ENCODE results near the gene SIMC1.
"Not testable (repeated sequence)": the region's sequence is repeated elsewhere in the genome, so short reads cannot be mapped to it uniquely, and the experiment has no call there.

The SIMC1 gene

DNA sequence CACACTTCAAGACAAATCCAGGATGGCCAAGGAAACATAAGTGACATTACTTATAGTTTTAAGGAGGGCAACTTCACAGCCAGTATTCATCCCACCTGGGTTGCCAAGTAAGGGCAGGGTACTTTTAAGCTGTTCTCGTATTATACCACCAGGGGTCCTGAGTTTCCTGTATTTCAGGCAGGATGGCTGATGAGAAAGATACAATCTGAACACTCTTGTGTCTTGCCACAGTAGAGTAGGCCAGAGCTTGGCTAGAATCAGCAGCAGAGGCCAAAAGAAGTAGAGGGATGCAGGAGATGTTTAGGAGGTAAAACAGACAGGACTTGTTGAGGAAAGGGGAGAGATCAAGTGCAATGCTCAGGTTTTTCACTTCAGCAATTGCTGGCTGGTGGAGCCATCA is 3.1 kb upstream of the SIMC1 start:
- H3K4me3 ChIP-seq (ENCODE audit: low read depth, low read length); in situ Hi-C loops (cut with HindIII; ENCODE audit: low sequenced_read_pairs): not testable (repeated sequence)
- DNase-seq (ENCODE audit: low read depth, low spot score) = peak; percentile 32
- TF ChIP-seq, protein P1, sequence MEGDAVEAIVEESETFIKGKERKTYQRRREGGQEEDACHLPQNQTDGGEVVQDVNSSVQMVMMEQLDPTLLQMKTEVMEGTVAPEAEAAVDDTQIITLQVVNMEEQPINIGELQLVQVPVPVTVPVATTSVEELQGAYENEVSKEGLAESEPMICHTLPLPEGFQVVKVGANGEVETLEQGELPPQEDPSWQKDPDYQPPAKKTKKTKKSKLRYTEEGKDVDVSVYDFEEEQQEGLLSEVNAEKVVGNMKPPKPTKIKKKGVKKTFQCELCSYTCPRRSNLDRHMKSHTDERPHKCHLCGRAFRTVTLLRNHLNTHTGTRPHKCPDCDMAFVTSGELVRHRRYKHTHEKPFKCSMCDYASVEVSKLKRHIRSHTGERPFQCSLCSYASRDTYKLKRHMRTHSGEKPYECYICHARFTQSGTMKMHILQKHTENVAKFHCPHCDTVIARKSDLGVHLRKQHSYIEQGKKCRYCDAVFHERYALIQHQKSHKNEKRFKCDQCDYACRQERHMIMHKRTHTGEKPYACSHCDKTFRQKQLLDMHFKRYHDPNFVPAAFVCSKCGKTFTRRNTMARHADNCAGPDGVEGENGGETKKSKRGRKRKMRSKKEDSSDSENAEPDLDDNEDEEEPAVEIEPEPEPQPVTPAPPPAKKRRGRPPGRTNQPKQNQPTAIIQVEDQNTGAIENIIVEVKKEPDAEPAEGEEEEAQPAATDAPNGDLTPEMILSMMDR (IDR thresholded peaks at IDR 0.05; ENCODE audit: low read depth, low read length) = peak; percentile 28

DNA sequence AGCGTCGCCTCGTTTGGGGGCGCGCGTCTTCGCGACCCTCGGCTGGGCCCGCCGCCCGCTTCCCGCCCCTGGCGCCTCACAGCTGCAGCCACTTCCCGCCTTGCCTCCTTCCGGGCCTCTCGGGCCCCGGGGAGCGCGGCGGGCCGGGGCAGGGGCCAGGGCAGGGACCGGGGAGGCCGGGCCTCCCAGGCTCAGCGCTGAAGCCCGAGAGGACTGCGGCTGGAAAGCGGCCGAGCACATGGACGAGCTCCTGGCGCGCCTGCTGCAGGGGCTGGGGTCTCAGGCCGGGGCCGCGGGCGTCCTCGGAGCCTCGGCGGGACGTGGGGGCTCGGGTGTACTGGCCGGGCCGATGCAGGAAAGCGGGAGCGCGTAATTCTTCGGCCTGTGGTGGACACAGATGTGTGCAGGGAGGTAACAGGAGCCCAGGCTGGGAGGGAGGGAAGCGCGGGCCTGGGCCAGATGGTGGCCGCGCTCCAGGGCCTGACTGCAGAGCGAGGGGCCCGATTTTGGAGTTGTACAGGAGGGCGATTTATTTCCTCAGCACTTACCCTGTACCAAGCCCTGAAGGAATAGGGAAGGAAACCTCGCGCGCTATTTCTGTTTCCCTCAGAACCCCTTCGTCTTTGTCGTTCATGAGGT is 540 bp downstream of the SIMC1 start:
- DNase-seq (ENCODE audit: low read depth, low spot score); in situ Hi-C loops (cut with HindIII; ENCODE audit: low sequenced_read_pairs): not testable (repeated sequence)
- peak overlapping the region; percentile 33 for H3K4me3 ChIP-seq (ENCODE audit: low read depth, low read length)

DNA sequence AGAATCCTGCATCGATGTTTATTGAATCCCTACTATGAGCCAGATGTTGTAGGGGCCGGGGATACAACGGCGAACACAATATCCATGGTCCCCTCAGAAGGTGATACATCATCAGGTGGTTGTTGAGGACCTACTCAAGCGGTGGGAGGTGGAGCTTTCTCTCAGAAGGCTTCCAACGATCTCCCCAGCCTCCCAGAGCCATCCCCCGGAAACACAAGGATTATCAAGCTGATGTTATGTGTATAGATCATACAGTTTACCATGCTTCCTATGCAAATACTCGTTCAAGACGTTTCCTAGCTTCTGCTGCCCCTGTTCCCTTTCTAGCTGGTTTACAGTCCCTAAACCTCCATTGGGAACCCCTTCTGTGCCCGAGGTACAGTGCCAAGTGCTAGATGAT is 1.1 kb downstream of the SIMC1 start:
- H3K4me3 ChIP-seq (ENCODE audit: low read depth, low read length); DNase-seq (ENCODE audit: low read depth, low spot score); in situ Hi-C loops (cut with HindIII; ENCODE audit: low sequenced_read_pairs): not testable (repeated sequence)

DNA sequence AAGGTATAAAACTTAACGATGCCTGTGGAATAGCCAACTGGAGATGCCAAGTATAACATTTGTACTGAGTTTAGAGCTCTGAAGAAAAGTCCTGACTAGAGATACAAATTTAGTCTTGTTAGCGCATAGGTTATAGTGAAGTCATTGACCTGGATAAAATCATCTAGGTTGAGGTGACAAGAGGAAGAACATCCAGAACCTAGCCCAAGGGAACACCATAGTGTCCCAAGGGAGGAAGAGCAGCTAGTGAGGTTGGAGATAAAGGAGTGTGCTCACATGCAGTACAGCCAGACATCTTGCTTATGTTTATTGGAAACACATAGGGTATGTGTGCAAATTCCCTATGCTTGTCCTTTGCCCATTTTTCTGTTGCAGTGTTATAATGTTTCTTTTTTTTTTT is 6.1 kb downstream of the SIMC1 start:
- H3K4me3 ChIP-seq (ENCODE audit: low read depth, low read length); DNase-seq (ENCODE audit: low read depth, low spot score); in situ Hi-C loops (cut with HindIII; ENCODE audit: low sequenced_read_pairs): not testable (repeated sequence)

DNA sequence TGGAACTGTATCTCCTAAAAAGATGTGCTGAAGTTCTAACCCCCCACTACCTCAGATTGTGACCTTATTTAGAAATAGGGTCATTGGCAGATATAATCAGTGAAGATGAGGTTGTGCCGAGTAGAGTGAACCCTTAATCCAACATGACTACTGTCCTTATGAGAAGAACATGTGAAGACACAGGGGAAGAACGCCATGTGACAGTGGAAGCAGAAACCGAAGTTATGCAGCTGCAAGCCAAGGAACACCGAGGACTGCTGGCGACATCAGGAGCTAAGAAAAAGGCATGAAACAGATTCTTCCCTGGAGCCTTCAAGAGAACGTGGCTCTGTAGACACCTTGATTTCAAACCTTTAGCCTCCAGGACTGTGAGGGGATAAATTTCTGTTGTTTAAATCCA is 6.8 kb downstream of the SIMC1 start:
- H3K4me3 ChIP-seq (ENCODE audit: low read depth, low read length); in situ Hi-C loops (cut with HindIII; ENCODE audit: low sequenced_read_pairs); DNase-seq (ENCODE audit: low read depth, low spot score): not testable (repeated sequence)

DNA sequence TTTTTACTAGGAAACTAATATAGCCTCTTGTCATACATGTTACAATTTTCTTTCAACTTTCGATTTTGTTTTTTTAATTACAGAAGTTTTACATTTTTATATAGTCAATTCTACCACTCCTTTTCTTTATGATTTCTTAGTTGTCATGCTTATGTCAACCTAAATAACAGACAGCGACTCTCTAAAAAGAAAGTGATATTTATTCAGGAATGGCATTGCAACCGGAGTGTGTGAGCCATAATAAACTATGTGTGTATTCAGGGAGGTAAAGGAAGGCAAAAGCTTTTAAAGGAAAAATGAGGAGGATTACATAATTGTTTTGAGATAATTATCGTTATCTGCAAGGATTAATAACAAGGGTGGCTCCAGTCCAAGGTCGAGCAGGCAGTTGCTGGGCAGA is 7.3 kb downstream of the SIMC1 start:
- DNase-seq (ENCODE audit: low read depth, low spot score); in situ Hi-C loops (cut with HindIII; ENCODE audit: low sequenced_read_pairs); H3K4me3 ChIP-seq (ENCODE audit: low read depth, low read length): not testable (repeated sequence)

DNA sequence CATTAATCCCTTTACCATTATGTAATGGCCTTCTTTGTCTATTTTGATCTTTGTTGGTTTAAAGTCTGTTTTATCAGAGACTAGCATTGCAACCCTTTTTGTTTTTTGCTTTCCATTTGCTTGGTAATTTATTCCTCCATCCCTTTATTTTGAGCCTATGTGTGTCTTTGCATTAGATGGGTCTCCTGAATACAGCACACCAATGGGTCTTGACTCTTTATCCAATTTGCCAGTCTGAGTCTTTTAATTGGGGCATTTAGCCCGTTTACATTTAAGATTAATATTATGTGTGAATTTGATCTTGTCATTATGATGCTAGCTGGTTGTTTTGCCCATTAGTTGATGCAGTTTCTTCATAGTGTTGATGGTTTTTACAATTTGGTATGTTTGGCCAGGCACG is 12.5 kb downstream of the SIMC1 start:
- in situ Hi-C loops (cut with HindIII; ENCODE audit: low sequenced_read_pairs); DNase-seq (ENCODE audit: low read depth, low spot score); H3K4me3 ChIP-seq (ENCODE audit: low read depth, low read length): not testable (repeated sequence)

DNA sequence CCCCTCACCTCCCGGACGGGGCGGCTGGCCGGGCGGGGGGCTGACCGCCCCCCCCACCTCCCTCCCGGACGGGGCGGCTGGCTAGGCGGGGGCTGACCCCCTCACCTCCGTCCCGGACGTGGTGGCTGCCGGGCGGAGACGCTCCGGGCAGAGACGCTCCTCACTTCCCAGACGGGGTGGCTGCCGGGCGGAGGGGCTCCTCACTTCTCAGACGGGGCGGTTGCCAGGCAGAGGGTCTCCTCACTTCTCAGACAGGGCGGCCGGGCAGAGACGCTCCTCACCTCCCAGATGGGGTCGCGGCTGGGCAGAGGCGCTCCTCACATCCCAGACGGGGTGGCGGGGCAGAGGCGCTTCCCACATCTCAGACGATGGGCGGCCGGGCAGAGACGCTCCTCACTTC is 13.9 kb downstream of the SIMC1 start:
- DNase-seq (ENCODE audit: low read depth, low spot score); H3K4me3 ChIP-seq (ENCODE audit: low read depth, low read length); in situ Hi-C loops (cut with HindIII; ENCODE audit: low sequenced_read_pairs): not testable (repeated sequence)

DNA sequence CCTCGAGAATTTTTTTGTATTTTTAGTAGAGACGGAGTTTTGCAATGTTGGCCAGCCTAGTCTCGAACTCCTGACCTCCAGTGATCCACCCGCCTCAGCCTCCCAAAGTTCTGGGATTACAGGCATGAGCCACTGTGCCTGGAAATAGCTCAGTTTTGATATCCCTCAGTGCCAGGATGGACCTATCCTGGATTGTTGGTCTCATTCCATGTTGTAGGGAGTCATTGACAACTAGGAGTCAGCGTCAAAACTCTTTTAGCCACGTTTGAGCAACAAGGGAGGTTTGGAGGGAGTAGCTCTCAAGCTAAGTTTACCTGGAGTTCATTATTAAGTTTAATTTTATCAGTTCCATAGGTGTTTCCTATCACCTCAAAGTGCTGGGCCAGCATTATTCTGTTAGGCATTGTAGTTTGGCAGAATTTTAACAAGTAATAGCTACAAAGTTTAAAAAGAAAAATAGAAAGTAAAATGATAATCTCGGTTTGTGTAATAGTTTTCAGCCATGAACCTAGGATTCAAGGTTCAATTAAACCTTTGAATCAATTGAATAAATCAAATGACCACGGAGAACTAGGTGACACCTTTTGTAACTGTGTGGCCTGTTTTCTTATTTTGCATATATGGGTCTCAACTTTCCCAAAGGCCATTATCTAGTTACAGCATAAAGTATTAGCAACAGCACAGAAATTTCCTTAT is 15.3 kb downstream of the SIMC1 start:
- DNase-seq (ENCODE audit: low read depth, low spot score); in situ Hi-C loops (cut with HindIII; ENCODE audit: low sequenced_read_pairs); H3K4me3 ChIP-seq (ENCODE audit: low read depth, low read length): not testable (repeated sequence)

DNA sequence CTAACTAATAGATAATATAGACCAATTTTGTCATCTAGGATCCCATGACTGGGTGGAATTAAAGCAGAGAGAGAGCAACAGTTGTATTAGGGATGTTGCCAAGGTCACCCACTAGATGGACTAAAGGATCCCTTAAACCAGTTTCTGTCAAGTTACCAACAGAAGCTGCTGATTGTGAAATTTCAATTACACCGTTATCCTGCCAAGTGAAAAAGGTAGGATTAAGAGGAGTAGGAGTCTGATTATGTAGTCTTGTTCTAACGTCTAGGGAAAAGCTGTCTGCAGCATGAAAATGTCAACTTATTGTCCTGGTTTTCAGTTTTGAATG is 15.8 kb downstream of the SIMC1 start:
- in situ Hi-C loops (cut with HindIII; ENCODE audit: low sequenced_read_pairs); H3K4me3 ChIP-seq (ENCODE audit: low read depth, low read length); DNase-seq (ENCODE audit: low read depth, low spot score): not testable (repeated sequence)

DNA sequence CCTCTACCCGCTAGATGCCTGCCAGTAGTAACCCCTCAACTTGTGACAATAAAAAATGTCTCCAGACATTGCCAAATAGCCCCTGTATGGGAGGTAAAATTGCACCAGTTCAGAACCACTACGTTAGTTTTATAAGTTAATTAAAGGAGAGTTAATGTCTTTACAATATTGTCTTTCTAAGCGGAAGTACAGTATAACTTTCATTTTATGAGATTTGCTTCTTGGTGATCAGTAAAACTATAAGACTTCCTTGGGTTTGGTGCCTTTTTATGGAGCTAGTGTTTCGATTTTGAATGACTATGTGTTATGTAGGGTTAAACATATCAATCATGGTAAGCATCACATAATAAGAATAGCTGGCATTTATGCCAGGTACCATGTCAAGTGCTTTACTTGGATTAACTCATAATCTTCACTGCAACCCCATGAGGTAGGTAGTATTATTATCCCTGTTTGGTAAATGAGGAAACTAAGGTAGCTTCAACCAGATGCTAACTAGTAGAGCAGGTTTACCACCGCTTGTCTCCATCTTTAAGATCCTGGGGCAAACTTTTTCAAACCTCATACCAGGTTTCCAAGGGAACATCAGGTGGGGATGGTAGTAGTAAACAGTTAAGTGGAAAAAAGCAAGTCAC is 19.8 kb downstream of the SIMC1 start:
- in situ Hi-C loops (cut with HindIII; ENCODE audit: low sequenced_read_pairs); DNase-seq (ENCODE audit: low read depth, low spot score); H3K4me3 ChIP-seq (ENCODE audit: low read depth, low read length): not testable (repeated sequence)

DNA sequence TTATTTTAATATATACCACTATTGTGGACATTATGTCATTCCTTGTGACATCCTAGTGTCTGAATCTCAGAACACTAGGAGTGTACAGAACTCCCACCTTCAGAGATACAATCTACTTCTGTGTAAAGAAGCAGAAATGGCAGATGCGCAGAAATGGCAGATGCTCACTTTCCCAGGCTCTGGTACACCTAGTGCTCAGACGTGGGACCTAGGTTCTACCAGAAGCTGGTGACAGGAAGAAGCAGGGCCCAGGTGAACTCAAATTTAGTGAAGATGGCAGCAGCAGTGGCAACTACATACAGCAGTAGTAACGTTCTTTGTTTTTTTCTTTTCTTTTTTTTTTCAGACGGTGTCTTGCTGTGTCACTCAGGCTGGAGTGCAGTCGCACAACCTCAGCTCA is 22.5 kb downstream of the SIMC1 start:
- DNase-seq (ENCODE audit: low read depth, low spot score); in situ Hi-C loops (cut with HindIII; ENCODE audit: low sequenced_read_pairs): not testable (repeated sequence)

DNA sequence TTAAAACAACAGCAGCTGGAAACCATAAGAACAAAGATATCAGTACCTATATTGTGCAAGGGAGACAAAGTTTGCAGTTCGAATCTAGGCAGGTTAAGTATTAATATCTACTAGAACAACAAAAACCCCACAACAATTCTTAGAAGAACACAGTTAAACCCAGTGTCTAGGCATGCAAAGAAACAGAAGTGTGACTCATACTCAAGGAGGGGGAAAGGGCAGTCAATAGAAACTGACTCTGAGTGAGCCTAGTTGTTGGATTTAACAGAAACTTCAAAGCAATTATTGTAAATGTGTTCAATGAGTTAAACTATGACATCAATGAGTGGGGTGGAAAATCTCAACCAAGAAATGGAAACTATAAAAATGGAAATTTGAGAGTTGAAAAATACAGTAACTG is 28.2 kb downstream of the SIMC1 start:
- H3K4me3 ChIP-seq (ENCODE audit: low read depth, low read length); in situ Hi-C loops (cut with HindIII; ENCODE audit: low sequenced_read_pairs); DNase-seq (ENCODE audit: low read depth, low spot score): not testable (repeated sequence)

More for the DNA sequence above, 22.5 kb downstream of the SIMC1 start:
- not testable (repeated sequence) for H3K4me3 ChIP-seq (ENCODE audit: low read depth, low read length)

DNA sequence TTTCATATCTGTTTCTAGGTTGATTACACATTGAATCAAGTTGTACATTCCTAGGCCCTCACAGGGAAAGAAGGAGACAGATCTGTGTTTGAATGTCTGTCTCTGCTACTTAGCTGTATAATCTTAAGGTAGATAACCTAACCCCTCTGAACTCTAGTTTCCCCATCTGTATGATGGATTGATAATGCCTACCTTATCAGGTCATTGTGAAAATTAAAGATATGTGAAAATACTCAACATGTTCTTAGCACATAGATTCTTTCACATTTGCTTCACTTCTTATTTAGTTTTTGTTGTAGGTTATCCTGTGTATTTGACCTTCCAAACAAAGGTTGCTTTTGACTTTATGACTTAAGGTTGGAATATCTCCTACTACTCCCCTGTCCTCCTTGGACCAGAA is 50.8 kb downstream of the SIMC1 start:
- DNase-seq (ENCODE audit: low read depth, low spot score); H3K4me3 ChIP-seq (ENCODE audit: low read depth, low read length); in situ Hi-C loops (cut with HindIII; ENCODE audit: low sequenced_read_pairs): not testable (repeated sequence)

DNA sequence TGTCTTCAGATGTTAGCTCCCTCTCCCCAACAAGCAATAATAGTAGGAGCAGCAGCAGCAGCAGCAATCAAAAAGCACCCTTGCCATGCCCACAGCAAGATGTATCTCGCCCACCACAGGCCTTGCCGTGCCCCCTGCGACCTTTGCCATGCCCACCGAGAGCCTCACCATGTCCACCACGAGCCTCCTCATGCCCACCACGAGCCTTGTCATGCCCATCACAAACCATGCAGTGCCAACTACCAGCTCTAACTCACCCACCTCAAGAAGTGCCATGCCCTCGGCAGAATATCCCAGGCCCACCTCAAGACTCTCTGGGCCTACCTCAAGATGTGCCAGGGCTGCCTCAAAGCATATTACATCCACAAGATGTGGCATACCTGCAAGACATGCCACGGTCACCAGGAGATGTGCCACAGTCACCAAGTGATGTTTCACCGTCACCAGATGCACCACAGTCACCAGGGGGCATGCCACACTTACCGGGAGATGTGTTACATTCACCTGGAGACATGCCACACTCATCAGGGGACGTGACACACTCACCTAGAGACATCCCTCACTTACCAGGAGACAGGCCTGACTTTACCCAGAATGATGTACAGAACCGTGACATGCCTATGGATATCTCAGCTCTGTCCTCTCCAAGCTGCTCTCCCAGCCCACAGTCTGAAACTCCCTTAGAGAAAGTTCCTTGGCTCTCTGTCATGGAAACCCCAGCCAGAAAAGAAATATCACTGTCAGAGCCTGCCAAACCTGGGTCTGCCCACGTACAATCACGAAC is 52.0 kb downstream of the SIMC1 start:
- DNase-seq (ENCODE audit: low read depth, low spot score); H3K4me3 ChIP-seq (ENCODE audit: low read depth, low read length); in situ Hi-C loops (cut with HindIII; ENCODE audit: low sequenced_read_pairs): not testable (repeated sequence)

DNA sequence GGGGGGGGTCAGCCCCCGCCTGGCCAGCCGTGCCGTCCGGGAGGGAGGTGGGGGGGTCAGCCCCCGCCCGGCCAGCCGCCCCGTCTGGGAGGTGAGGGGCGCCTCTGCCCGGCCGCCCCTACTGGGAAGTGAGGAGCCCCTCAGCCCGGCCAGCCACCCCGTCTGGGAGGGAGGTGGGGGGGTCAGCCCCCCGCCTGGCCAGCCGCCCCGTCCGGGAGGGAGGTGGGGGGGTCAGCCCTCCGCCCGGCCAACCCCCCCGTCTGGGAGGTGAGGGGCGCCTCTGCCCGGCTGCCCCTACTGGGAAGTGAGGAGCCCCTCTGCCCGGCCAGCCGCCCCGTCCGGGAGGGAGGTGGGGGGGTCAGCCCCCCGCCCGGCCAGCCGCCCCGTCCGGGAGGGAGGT is 67.1 kb downstream of the SIMC1 start:
- DNase-seq (ENCODE audit: low read depth, low spot score); H3K4me3 ChIP-seq (ENCODE audit: low read depth, low read length); in situ Hi-C loops (cut with HindIII; ENCODE audit: low sequenced_read_pairs): not testable (repeated sequence)
